Ecto neural progenitor cell (in vitro differentiated cells): Measurements from ENCODE around the gene IVNS1ABP.
"Not testable (repeated sequence)": the region's sequence is repeated elsewhere in the genome, so short reads cannot be mapped to it uniquely, and the experiment has no call there.

Source experiments
- DNase-seq: peaks from one replicate; pipeline ENCODE4 v3.0.0-alpha.2; 2018; ENCODE audit warnings: low spot score

IVNS1ABP gene

DNA sequence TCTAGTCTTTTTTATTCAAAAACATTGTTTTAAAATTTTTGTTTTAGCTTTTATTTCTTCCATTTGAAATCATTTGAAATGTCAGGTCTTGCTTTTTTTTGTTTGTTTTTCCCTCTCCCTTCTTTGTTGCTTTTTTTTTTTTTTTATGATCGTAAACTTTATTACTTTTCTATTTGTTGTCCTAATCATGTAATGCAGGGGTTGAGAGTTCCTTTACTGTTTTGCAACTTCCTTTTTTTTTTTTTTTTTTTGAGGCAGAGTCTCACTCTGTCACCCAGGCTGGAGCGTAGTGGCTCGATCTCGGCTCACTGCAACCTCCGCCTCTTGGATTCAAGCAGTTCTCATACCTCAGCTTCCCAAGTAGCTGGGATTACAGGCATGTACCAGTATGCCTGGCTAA, 24.8 kb downstream of the IVNS1ABP start:
- DNase-seq, result no peak

DNA sequence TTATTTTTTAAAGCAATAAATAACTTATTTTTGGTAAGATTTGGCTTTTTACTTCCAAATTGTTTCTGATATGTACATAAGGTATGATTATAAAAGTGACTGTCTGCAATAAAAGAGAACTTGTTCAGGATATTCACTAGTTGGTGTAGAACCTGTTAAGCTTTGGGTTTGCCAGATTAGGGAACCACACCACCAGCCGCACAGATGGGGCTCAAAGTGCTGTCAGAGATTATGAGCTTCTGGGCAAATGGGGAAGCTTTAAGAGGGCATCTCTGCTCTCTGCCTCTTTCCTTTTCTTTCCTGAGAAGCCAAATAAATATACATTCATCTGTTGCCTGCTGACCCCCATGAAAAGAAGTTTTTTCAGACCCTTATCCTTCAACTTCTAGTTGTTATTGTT, 25.4 kb downstream of the IVNS1ABP start:
- no peak for DNase-seq

DNA sequence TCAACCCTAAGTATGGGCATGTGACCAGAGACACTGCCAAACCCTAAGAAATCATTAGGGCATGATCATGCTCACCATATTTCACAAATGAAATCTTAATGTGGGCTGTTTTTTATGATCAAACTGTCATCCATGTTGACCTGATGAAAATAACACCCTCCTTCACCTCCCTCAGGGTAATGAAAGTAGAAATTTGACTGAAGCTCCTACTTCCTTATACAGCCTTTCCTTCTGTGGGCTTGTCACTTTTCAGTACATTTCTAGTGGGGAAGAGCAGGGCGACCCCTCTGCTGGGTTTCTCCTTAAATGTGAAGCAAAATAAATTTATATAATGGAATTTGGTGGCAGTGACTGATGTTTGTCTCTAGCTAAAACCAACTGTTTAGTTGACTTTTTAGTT, 25.9 kb downstream of the IVNS1ABP start:
- no peak for DNase-seq

DNA sequence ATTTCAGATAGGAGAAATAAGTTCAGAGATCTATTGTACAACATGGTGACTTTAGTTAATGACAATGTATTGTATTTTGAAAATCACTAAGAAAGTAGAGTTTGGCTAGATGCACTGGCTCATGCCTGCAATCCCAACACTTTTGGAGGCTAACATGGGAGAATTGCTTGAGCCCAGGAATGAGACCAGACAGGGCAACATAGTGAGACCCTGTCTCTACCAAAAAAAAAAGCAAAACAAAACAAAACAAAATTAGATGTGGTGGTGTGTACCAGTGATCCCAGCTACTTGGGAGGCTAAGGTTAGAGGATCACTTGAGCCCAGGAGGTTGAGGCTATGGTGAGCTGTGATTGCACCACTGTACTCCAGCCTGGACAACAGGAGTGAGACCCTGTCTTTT, 27.2 kb downstream of the IVNS1ABP start:
- no peak for DNase-seq

DNA sequence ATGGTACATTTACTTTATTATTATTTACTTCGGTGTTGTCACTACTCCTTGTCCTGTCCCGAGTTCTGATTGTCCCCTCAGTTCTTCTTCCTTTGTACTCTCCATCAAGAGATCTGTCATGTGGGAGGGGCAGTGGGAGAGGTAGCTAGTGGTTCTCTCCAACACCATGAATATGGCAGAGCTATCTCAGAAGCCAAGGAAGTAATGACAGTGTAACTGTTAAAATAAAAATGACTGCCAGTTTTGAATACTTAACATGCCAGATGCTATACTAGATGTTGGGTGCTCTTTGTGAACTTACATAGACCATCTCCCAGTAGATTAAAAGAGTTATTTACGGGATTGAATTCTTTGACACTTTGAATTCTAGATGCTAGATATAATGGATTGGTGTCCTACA, 28.6 kb downstream of the IVNS1ABP start:
- no peak for DNase-seq

DNA sequence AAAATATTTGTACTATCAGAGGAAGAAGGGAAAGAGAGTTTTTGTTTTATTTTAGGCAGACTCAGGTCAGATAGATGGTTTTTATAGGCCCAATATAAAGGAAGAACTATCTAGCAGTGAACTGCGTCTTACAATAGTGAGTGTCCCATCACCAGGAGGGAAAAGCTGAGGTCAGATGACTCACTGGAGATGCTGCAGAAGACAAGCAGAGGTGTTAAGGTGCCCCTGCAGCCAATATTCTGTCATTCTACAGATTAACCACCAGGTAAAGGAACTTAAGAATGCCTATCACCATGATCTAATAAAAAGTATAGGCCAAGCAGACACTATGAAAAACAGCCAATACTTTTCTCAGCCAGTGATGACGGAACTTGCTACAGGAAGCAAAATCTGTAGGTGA, 29.6 kb downstream of the IVNS1ABP start:
- no peak for DNase-seq

DNA sequence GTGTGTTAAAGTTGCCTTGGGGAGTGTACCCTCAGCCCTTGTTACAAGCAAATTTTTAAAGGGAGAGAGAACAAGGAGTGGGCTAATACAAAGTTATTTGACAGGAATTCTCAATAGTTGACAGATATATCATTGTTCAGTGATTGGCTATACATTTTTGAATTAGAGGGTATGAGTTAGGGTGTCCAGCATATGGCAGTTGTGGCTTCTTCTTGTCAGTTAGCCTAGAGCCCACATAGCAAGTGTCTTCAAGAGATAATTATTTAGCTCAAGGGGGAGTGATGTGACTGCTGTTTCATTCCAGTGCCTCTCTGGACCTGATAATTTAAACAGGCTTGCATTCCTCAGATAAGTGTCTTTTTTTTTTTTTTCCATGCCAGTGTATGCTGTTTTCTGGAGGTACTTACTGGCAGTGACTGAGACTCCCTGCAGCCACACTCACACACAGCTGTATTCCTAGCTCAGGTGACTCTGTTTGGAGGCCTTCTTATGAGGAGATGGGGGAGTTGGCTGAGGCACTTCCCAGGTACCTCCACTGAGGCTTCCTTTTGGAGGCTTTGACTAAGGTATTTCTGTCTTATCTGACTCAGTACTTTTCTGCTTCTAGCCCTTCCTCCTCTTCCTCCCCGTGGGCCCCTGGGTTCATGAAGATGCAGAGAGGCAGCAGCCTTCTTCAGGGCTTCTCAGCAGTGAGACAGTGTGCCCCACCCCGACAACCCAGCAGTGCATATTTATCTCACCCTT, 32.3 kb downstream of the IVNS1ABP start:
- no peak for DNase-seq

DNA sequence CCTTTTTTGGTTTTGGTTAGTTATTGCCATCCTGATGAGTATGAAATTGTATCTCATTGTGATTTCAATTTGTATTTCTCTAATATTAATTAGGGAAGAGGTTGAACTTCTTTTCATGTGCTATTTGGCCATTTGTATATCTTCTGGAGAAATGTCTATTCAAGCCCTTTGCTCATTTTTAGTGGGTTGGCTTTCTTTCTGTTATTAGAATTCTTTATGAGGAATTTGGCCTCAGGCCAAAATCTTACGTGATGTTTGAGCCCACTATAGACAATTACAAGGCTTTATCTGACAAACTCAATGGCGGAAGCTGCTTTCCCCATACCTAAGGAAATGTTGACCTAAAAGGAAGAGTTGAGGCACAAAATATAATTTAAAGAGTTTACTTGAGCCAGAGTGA, 32.9 kb downstream of the IVNS1ABP start:
- no peak for DNase-seq

DNA sequence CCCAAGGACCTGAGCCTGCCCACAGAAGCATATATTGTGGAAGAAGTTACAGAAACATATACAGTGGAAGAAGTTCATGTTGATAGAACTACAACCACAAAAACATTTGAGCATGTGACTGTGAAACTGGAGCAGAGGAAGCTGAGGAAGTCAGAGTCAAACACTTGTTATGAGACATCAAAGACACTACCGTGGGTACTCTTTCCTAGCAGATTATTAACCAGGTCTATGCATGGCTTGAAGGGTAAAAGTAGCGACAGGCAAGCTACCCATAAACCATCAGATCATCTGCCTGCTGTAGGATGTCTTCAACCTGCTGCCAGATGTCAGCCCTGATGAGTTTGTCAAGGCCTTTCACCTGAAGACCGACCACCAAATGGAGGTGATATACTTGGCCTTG, 35.8 kb downstream of the IVNS1ABP start:
- DNase-seq, result no peak

DNA sequence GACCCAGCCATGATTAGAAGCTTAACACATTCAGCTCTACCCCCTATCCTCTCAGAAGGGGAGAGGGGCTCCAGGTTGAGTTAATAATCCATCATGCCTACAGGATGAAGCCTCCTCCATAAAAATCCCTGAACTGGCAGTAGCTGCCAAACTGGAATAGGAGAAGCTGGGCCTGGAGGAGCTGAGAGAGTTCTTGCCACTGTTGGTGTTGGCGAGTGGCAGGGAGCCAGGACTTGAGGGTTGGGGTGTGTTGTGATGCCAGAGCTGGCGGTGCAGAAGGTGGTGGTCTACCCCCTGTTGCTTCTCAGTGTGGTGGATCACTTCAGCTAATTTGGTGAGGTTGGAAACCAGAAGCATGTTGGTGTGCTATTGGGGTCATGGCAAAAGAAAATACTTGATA, 36.5 kb downstream of the IVNS1ABP start:
- DNase-seq, result no peak

DNA sequence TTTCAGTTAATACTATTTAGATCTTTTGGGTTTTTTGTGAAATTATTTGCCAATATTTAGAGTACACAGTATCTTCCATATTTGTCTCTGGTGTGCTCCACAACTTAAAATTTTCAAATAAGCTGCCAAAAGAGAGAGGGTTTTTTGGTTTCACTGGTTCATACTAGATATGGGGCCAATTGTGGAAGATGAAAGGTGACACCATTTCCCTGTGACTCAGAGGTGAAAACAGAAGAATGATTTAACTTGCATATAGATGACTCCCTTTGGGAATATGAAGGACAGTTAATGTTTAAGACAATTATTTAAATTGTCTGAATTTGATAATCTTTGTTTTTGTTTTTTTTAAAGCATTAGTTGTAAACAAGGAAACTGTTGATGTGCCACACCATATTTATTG, 37.5 kb downstream of the IVNS1ABP start:
- DNase-seq, result no peak

DNA sequence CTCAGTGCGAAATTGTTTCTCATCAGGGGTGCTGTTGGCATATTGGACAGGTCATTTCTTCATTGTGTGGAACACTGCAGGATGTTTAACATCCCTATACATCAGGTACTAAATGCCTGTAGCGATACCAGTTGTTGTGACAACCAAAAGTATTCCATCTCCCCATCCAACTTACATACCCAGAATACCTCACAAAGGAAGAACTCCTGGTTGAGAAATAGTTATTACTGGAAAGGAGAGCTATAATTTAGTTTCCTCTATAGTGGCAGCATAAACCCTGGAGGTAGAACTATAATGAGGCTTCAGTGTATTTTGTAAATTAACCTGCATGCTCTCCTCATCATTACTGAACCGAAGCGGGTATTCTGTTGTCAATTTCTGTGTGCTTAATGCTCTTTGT, 45.1 kb downstream of the IVNS1ABP start:
- no peak for DNase-seq

DNA sequence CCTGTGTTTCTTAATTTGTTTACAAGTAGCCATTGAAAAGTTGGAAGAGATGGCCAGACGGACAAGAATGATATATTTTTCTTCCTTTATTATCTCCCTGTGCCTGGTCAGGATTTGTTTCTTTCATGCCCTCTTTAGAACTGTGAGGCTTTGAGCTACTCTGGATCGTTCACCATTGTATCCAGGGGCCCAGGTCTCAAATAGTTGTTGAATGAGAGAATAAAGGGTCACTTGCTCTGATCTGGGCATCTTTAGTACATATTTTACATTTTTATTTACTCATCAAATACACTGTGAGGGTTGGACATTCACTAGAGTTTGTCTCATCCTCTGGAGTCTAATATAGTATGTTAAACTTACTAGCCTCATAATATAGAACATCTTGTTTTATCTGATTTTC, 48.7 kb downstream of the IVNS1ABP start:
- DNase-seq, result no peak

DNA sequence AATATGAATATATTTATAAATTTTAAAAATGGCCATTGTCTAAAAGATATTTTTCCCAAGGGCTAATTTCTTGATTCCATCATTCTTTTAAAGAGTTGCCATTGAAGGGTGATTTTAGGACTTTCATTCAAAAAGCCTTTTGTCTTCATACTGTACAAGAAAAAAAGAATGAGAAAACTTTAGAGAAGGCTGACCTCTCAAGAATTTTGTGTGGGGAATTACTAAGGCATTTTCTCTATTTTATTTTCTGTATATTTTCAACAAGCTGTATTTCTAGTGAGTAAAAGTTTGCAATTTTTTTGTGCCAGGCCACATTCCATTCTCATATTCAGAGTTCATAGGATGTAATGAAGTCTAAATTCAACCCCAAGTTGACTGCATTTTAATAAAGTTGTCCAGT, 49.3 kb downstream of the IVNS1ABP start:
- no peak for DNase-seq

DNA sequence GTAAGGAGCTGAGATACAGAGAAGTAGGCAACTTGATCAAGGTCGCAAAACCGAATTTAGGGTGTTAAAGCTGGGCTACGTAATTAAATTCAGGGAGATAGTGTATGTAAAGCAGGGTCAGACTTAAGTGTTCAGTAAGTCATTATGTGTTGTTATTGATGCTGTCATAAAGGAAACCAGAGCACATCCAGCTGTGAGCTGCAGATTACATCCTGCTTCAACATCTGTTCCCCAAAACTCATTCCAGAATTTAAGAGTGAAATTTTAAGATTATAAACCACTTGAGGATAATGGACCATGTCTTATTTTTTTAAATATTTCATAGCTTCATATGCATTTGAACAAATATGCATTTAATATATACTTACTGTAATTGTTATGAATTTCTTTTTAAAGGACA, 49.7 kb downstream of the IVNS1ABP start:
- DNase-seq, result no peak

DNA sequence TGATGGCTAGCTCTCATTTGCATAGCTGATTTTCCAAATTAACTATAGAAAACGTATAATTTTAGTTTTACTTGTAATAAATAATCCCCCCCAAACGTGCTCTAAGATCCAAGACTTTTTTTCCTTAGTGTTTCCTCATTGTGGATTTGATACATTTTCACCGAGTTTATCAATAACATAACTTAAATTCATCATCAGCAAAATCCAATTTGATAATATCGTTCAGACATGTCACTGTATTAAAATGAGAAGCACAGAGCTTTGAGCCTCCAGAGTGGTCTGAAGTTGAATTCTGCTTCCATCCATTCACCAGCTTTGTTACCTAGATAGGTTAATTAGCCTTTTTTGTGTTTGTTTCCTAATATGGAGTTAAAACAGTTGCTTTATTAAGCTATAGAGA, 51.7 kb downstream of the IVNS1ABP start:
- DNase-seq, result no peak

DNA sequence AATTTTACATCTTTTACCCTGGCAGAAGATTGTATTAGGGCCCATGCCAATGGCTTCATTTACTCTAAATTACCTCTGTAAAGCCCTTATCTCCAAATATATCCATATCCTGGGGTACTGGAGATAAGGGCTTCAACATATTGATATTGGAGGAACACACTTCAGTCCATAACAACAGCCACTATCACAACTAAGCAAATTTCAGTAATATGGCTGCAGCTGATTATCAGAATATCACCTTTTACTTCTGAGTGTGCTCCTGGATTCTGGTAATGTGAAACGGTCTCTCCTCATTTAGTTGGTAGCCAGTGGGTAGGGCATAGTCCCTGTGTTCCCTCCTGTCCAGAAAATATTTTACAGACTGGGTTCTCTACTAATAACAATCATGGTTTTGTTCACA, 53.3 kb downstream of the IVNS1ABP start:
- DNase-seq, result no peak

DNA sequence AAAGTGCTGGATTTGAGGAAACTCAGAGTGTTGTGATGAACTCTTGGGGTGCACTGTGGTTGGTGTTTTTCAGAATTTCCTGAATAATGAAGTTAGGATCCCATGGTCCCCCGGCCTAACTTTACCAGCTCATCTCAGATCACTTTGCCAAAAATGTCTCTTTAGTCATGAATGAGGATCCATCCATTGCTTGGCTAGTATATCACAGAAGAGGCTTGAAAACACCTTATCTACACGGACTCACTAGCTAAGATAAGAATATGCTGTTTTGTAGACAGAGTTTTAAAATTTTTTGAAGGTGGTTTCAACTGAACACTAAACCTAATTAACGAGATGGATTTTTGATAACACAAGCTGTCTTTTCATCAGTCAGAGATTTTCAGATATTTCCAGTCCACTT, 53.8 kb downstream of the IVNS1ABP start:
- DNase-seq, result no peak

DNA sequence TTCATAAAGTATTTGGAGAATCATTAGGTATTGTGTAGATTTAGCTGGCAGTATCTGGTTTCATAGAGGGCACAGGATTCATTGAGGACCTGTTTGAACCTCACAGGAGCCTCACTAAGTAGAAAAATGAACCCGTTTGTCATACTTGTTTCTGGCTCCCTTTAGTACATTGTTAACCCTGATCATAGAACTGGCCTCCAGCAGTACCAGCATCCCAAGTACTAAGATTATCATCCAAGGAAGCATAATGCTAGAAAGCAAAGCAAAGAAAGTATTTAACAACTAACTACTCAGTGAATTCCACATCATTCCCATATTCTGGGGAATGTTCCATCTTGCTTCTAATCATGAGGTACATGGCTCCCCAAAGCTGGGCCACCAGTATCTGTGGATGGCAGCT, 54.9 kb downstream of the IVNS1ABP start:
- DNase-seq, result no peak

DNA sequence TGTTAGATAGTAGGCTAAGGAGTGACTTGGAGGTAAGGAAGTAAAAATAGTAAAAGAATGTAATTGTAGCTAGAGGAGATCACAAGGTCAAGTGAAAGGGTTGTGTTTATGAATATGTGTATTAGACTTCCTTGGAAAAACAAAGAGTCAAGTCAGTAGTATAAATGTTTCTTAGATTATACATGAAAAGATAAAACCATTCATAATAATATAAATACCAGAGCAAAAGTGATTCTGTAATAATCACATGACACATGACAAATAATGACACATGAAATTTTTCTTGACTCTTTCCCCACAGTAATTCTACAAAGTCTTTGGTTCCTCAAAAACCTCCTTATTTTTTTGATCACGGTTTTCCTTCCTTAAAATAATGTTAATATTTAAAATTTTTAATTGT, 56.4 kb downstream of the IVNS1ABP start:
- no peak for DNase-seq

DNA sequence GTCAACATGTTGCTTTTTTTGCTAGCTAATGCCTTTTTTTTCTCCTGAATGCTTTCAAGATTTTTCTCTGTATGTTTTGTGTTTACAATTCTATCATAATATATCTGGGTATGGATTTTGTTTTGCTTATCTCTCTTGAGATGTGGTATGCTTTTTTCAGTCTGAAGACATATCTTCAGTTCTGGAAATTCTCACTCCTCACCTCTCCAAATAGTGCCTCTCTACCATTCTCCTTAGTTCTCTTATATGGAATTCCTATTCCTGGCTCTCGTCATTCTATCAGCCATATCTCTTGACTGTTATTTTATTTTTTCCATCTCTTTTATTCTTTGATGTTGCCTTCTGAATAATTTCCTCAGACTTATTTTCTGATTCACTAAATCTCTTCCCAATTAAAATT, 58.4 kb downstream of the IVNS1ABP start:
- no peak for DNase-seq

DNA sequence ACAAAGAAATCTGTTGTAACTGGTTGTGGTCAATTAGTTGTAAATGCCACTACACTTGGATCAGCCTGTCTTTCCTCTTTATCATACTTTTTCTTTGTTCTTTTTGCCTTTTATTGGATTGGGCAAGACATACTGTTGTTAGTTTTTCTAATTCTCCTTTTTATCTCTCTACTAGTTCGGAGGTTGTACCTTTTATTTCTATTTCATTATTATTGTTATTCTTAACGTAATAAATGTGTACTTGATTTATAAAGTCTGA, 59.2 kb downstream of the IVNS1ABP start:
- no peak for DNase-seq

DNA sequence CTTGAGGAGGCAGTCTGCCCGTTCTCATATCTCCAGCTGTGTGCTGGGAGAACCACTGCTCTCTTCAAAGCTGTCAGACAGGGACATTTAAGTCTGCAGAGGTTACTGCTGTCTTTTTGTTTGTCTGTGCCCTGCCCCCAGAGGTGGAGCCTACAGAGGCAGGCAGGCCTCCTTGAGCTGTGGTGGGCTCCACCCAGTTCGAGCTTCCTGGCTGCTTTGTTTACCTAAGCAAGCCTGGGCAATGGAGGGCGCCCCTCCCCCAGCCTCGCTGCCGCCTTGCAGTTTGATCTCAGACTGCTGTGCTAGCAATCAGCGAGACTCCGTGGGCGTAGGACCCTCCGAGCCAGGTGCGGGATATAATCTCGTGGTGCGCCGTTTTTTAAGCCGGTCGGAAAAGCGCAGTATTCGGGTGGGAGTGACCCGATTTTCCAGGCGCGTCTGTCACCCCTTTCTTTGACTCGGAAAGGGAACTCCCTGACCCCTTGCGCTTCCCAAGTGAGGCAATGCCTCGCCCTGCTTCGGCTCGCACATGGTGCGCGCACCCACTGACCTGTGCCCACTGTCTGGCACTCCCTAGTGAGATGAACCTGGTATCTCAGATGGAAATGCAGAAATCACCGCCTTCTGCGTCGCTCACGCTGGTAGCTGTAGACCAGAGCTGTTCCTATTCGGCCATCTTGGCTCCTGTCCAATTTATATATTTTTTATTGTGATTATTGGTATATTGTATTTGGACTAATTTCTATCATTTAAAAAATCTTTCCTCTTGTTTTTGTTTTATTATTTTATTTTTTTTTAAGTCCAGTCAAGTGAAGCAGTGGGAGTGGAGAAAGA, 59.7 kb downstream of the IVNS1ABP start:
- not testable (repeated sequence) for DNase-seq

DNA sequence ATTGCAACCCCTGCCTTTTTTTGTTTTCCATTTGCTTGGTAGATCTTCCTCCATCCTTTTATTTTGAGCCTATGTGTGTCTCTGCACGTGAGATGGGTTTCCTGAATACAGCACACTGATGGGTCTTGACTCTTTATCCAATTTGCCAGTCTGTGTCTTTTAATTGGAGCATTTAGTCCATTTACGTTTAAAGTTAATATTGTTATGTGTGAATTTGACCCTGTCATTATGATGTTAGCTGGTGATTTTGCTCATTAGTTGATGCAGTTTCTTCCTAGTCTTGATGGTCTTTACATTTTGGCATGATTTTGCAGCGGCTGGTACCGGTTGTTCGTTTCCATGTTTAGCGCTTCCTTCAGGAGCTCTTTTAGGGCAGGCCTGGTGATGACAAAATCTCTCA, 61.4 kb downstream of the IVNS1ABP start:
- DNase-seq, result not testable (repeated sequence)
